Fibroblast of pulmonary artery (primary cell): ENCODE measurements around the gene LRP8.

Source experiments
- DNase-seq: peaks from one replicate; pipeline ENCODE4 v3.0.0-alpha.2; 2010; ENCODE audit warnings: low read depth
- H3K4me3 ChIP-seq: replicated peaks from 2 replicates; pipeline ENCODE4 v1.5.1; 2011; ENCODE audit warnings: low read depth, mild to moderate bottlenecking, control low read depth, low read length, moderate library complexity
- TF ChIP-seq, protein P1 (sequence below): IDR thresholded peaks from 2 replicates; pipeline ENCODE4 v1.5.1; 2011; ENCODE audit warnings: mild to moderate bottlenecking, control low read depth, low read length, inconsistent platforms; ENCODE audit errors: missing control alignments

LRP8 gene

DNA sequence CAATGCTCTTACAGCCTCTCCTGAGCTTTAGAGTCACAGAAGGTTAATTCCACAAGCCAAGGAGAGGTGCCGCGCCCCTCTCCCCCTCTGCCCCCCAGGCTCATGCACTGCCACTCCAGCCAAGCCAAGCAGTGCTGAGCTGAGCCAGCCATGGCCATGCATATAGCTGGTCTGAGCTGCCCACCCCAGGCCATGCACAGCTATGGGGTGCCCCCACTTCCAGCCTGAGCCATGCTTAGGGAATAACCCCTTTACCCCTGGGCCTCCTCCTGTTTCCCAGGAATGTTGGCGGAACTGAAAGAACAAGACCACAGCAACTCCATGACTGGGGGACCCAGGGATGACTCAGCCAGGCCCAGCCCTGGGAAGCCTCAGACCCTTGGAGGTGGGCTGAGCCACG, 55.5 kb downstream of the LRP8 start:
- no peak for DNase-seq
- TF ChIP-seq, protein P1, sequence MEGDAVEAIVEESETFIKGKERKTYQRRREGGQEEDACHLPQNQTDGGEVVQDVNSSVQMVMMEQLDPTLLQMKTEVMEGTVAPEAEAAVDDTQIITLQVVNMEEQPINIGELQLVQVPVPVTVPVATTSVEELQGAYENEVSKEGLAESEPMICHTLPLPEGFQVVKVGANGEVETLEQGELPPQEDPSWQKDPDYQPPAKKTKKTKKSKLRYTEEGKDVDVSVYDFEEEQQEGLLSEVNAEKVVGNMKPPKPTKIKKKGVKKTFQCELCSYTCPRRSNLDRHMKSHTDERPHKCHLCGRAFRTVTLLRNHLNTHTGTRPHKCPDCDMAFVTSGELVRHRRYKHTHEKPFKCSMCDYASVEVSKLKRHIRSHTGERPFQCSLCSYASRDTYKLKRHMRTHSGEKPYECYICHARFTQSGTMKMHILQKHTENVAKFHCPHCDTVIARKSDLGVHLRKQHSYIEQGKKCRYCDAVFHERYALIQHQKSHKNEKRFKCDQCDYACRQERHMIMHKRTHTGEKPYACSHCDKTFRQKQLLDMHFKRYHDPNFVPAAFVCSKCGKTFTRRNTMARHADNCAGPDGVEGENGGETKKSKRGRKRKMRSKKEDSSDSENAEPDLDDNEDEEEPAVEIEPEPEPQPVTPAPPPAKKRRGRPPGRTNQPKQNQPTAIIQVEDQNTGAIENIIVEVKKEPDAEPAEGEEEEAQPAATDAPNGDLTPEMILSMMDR = no peak
- H3K4me3 ChIP-seq = no peak overlapping the region

GRCh38 chr1:53271446-53272090, 56.3 kb downstream of the LRP8 start:
- H3K4me3 ChIP-seq = no peak overlapping the region
- DNase-seq = no peak
- TF ChIP-seq, protein P1 = no peak

- H3K4me3 ChIP-seq = no peak overlapping the region
- TF ChIP-seq, protein P1 = no peak
- DNase-seq = no peak
Observed at GRCh38 chr1:53270873-53271272, 57.0 kb downstream of the LRP8 start.

DNA sequence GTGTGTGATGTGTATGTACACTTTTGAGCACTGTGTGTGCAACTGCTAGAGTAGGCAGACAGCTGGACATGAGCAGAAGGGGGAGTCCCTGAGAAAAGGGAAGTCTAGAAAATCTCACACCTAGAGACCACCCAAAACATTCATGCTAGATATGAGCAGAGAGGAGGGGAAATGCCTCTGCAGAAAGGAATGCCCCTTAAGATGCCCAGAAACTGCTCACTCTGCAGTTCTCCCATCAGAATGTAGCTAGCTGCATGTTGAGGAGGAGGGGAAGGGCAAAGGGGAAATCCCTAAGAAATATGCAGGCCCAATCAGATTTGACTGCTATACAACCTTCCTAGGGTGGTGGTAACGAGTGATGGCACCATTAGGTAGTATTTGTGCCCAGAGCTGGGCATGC, 57.8 kb downstream of the LRP8 start:
- no peak overlapping the region for H3K4me3 ChIP-seq
- no peak for DNase-seq
- TF ChIP-seq, protein P1 = no peak

DNA sequence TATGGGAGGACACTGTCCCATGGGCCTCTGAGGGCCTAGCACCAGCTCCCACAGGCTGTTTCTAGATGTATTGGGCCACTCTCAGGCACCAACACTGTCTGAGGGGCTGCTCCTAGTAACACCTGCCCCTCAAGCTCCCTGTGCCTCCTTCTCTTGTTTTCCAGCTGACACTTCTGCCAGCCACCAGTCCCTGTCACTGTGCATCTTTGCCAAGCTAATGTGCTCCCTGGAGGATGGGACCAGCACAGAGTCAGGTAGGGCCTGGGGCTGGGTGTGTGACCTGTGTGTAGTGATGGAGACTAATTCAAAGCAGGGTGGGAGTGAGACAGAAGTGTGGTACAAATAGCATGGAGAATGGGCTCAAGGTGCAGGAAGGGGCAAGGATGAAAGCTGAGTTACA, 60.1 kb downstream of the LRP8 start:
- TF ChIP-seq, protein P1 = no peak
- no peak for DNase-seq

GRCh38 chr1:53266038-53266437, 61.8 kb downstream of the LRP8 start:
- DNase-seq = peak; percentile 10
- no peak overlapping the region for H3K4me3 ChIP-seq
- TF ChIP-seq, protein P1 = peak; percentile 29

More for the DNA sequence above, 60.1 kb downstream of the LRP8 start:
- no peak overlapping the region for H3K4me3 ChIP-seq

DNA sequence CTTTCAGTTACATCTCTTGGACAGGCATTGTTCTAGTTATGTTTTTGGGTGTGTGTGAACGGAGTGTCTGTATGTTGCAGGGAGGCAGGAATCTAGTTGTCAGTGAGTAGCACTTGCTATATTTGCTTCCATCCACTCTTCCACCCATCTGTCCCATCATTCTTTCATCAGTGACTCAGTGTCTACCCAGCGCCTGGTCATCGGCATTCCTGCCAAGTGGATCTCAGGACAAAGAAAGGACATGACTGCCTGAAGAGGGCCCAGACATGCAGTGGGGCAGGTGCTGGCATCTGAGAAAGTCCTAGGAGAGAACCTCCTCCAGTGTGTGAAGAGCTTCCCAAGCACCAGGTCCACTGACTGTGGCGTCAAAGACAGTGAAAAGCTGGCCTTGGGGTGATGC, 62.3 kb downstream of the LRP8 start:
- no peak overlapping the region for H3K4me3 ChIP-seq
- TF ChIP-seq, protein P1 = no peak
- DNase-seq = no peak
